Activated CD4-positive, alpha-beta T cell treated with anti-CD3 and anti-CD28 coated beads, Interleukin-2, amount 50 U/mL, for 16 hours (primary cell): ENCODE results near the gene GSTT2.
"Not testable (repeated sequence)": the region's sequence is repeated elsewhere in the genome, so short reads cannot be mapped to it uniquely, and the experiment has no call there.

Experiments
- DNase-seq: peaks from one replicate; pipeline ENCODE4 v3.0.0-alpha.2; 2020

The GSTT2 gene

GRCh38 chr22:23974836-23975352, 5.0 kb upstream of the GSTT2 start:
- DNase-seq: not testable (repeated sequence)

DNA sequence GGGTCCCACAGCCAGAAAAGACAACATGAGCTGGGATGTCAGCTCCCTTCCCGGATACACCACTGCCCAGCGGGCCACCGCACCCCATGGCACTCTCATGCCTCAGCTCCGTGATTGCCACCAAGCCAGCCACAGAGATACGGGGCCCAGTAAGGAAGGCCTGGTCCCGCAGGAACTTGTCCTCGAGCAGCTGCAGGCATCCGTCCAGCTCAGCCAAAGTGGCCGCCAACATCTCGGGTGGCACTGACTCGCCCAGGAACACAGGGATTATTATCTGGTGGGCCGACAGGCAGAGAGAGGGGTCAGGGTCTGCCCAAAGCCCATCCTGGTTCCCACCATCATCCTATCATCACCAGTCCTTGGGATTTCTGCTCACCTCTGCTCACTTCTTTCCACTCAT, 2.6 kb upstream of the GSTT2 start:
- not testable (repeated sequence) for DNase-seq

GRCh38 chr22:23980567-23980966, 633 bp downstream of the GSTT2 start:
- not testable (repeated sequence) for DNase-seq

DNA sequence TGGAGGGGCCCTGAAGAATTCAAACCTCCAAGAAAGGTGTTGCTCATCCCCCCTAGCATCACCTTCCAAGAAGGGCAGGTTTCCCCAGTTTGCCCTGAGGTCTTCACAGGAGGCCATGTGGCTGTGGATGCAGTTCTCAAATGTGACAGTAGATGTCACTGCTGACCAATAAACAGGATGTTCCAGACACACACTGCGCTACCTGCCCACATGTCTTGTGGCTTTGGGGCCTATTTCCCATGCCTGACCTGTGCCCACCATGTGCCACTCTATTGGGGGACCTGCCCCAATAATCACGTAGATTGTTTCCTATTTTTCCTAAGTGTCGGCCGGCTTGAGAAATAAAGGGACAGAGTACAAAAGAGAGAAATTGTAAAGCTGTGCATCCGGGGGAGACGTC, 4.5 kb downstream of the GSTT2 start:
- DNase-seq: peak; percentile 65

GRCh38 chr22:23986089-23986488, 6.2 kb downstream of the GSTT2 start:
- DNase-seq: not testable (repeated sequence)

DNA sequence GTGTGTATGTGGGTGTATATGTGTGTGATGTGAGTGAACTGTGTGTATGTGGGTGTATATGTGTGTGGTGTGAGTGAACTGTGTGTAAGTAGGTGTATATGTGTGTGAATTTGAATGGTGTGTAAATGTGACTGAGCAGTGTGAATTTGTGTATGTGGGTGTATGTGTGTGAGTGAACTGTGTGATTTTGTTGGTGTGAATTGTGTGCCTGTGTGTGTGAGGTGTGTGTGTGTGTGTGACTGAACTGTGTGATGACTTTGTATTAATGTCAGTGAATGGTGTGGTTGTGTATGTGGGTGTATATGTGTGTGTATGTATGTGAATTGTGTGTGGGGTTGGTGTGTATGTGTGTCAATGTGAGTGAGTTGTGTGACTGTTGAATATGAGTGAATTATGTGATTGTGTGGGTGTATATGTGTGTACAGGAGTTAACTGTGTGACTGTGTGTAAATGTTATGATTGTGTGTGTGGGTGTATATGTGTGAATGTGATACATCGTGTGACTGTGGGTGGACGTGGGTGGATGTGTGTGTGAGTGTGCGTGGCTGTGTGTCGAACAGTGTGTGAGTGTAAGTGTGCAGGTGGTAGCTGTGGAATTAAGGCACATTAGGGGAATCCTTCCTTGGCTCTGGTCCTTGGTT, 6.7 kb downstream of the GSTT2 start:
- DNase-seq: not testable (repeated sequence)

DNA sequence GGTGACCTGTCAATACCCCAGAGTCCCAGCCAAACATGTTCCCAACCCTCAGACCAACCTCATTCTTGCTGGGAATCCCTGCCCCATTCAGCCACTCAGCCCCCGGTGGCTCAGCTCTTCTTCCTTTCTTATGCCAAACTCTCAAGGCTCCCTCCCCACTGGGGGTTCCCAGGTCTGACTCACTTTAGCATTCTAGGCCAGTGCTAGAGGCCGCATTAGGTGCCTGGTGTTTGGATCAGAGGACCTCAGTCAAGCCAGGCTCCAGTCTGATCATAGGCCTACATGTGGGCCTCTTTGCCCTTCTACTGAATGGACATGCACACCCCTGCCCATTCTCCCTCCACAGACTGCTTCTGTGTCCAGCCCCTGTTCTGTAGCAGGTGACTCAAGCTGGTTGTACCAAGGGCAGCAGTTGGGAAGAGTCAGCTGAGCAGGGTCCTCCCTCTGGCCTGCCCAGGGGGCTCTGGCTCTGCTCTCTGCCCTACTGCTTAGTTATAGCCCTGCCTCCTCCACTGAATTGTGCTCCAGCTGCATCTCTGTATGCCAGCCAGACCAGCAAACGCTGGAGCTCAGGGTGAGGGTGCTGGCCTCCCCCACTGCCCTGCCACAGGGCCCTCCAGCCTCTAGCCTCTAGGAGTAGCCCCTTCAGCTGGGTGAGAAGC, 9.8 kb downstream of the GSTT2 start:
- not testable (repeated sequence) for DNase-seq

GRCh38 chr22:23993080-23993479, 13.1 kb downstream of the GSTT2 start:
- not testable (repeated sequence) for DNase-seq

- DNase-seq: not testable (repeated sequence)
Measured at GRCh38 chr22:23993581-23994177, 13.7 kb downstream of the GSTT2 start.

GRCh38 chr22:23997092-23997491, 17.2 kb downstream of the GSTT2 start:
- DNase-seq: no peak

- not testable (repeated sequence) for DNase-seq
Measured at GRCh38 chr22:23999779-24000178, 19.8 kb downstream of the GSTT2 start.

- DNase-seq: no peak
Measured at GRCh38 chr22:24001314-24001713, 21.4 kb downstream of the GSTT2 start.

DNA sequence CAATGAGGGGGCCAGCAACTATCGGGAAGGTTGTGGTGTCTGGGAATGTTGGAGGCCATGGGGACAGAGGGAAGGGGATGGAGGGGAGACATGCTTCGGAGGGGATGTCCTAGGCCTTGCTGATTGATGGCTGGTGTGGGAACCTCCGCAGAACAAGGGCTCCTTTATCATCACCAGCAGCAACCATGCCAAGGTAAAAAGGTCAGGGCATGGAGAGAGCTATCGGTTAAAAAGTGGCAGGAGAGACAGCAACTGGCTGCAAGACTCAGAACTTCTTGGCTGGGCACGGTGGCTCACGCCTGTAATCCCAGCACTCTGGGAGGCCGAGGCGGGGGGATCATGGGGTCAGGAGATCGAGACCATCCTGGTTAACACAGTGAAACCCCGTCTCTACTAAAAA, 22.3 kb downstream of the GSTT2 start:
- no peak for DNase-seq

GRCh38 chr22:24002851-24003250, 22.9 kb downstream of the GSTT2 start:
- DNase-seq: no peak

DNA sequence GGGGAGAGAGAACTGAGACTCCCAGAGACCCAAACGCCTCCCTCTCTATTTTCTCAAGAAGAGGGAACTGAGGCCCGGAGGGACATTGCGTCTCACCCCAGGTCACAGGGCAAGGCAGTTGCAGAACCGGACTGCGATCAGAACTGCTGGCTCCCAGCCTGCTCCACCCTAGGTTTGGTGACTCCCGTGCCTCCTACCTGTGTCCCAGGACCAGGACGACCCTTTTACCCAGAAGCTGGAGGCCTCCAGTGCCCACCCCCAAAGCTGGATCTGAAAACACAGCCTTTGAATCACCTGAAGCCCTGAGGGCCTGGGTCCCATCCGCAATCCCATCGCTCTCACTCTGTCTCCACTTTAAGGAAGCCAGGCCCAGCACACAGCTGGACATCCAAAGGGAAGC, 24.0 kb downstream of the GSTT2 start:
- no peak for DNase-seq

DNA sequence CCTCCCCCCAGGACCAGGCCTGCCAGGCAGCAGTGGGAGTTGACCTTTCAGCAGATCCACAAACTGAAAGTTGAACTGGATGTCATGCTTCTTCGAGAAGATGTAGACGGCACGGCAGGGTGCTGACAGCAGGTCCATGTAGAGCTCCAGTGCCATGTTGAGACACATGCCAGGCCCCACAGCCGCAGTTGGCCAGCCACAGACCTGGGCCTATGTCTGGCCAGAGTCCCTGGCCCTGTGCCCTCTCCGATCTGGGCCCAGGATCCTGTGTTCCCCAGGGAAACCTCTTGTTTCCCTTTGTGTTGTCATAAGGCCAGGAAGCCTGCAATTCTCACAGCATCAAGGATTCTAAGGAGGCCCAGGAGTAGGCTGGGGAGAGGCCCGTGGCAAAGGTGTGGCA, 25.3 kb downstream of the GSTT2 start, which contains the start of gene GSTT4:
TSS of gene GSTT4 (minus strand) at position 253 of the 400 bp plus-strand sequence. CDS start at position 156, 97 bp downstream.
- no peak for DNase-seq

DNA sequence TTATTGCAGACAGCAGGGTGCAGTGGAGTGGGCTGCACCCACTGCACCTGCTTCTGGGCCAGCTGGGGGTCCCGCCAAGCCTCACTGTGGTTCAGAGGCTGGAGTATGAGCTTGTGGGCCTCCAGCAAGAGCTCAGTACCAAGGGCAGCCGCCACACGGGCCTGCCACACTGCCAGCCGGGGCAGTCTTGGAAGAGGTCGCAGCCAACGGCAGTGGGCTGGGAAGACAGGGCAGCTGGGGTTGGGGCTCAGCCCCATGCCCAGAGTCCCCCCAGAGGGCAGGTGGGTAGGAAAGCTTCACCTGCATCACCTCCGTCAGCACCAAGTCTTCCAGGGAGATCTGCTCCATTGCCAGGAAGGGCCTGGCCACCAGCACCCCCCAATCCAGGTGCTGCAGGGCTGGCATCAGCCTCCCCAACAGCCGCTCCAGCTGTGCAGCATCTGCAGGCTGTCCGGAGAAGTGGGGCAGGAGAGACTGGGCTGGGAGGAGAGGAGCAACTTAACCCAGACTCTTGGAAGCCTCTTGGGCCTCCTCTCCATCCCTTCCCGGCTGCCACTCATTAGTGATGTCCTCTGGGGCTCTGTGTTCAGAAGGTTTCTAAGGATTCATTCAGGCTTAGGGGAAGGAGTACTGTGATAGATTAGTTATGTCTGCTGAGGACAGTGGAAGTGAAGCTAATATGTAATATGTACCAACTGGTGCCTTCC, 26.4 kb downstream of the GSTT2 start:
- DNase-seq: no peak

GRCh38 chr22:24006914-24007214, 26.9 kb downstream of the GSTT2 start:
- no peak for DNase-seq

GRCh38 chr22:24007253-24008021, 27.5 kb downstream of the GSTT2 start:
- no peak for DNase-seq

DNA sequence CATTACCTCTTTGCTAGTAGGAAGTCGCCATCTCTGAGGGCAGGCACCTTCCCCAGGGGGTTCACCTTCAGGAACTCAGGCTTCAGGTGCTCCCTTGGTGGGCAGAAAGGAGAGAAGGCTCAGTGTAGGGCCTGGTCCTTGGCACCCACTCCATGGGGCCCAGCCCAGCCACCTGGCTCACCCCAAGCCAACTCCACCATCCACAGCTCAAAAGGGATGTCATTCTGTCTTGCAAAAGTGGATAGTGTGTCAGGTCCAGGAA, 28.0 kb downstream of the GSTT2 start:
- DNase-seq: no peak

DNA sequence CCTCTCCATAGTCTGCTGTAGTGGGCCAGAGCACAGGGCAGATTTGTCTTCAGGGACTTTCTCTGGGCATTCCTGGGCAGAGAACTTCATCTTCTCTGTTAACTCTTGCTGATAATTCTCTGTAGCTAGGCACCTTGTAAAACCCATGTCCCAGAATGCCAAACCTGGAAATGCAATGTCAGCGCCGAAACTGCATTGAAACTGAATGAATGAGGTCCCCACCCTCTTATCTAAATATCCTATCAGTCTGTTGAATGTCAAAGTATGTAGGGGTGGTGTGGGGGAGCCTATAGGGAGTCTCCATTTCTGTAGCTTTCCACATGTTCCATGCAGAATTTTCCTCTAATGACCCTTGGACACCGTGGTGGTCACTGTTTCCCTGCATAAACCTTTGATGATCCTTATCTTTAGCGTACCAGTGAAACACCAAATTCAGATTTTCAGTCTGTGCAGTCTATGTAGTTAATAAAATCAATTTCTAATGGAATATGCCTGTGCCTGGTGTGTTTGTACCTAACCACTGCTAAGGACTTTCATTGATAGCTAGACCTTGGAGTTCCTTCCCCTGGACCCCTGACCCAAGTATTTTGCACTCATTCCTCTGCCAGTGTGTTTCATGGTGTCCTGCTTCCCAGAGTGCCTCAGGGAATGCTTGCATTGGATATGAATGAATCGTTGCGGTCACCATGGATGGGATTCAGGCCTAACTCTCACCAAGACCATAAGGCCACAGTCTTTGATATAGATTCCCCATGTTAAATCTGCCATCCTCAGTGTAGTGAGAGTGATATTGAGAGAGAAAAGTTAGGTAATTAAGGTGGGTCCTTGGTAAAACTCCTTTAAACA, 28.7 kb downstream of the GSTT2 start:
- DNase-seq: no peak
